HepG2 (cell line): Measurements from ENCODE around the gene ELL. TPM values are rescaled to one million over a fixed set of nuclear protein-coding genes. Genes with fewer than 3 reads are reported as not detected.

ENCODE experiments used
- ATAC-seq: fragments of 200-7000 bp; cut with Tn5 transposase; 3 replicates; pipeline ENCODE4 v1.9.1; 2020; ENCODE audit warnings: mild to moderate bottlenecking, moderate library complexity
- BruUV-seq: library from RNA; stranded (reverse); fragments of 400-500 nt; replicated peaks from 2 replicates; lab custom pipeline; 2021; lab: Mats Ljungman, UMichigan
- CTCF ChIA-PET: fragments of 300-600 bp; formaldehyde crosslinking; extraction: SDS; loops from one replicate; lab custom pipeline; 2021; ENCODE audit warnings: low total read pairs, inconsistent platforms, low intra/inter-chr PET ratio; lab: Yijun Ruan, JAX
- POLR2A ChIA-PET: fragments of 350-600 bp; sonication (Branson Sonifier 250); formaldehyde crosslinking; loops from one replicate; lab custom pipeline; 2020; ENCODE audit warnings: antibody characterized with exemption, inconsistent platforms; lab: Yijun Ruan, JAX
- DNase-seq: peaks from one replicate; pipeline ENCODE4 v3.0.0-alpha.2; 2015; ENCODE audit warnings: low spot score
- FAIRE-seq: peaks from 3 replicates; lab custom pipeline; 2011; peaks lifted over from hg19 to GRCh38; lab: Jason Lieb, UNC
- H2AFZ ChIP-seq: one replicate; pipeline ENCODE4 v1.6.1; 2011; ENCODE audit warnings: low read length, inconsistent platforms
- H3K27ac ChIP-seq: fragments of 300-600 bp; 3 replicates; pipeline ENCODE4 v1.8.0; 2011; ENCODE audit warnings: mixed run types, mild to moderate bottlenecking, mixed read lengths, low read length, inconsistent platforms; ENCODE audit not compliant: insufficient read depth; ENCODE audit errors: extremely low read length
- H3K27me3 ChIP-seq, 2 experiments: fragments of 200-600 bp in 1 of 2; 2 replicates in 1 of 2; 3 replicates in 1 of 2; pipeline versions ENCODE4 v1.6.0 to v1.8.0; 2011; ENCODE audit warnings: low read length in 2 of 2, mild to moderate bottlenecking in 2 of 2, moderate library complexity in 2 of 2, inconsistent platforms in 1 of 2; ENCODE audit not compliant: insufficient read depth in 2 of 2, control insufficient read depth in 1 of 2
- H3K36me3 ChIP-seq, 2 experiments: fragments of 200-600 bp in 1 of 2; replicated peaks in 1 of 2; 2 replicates in 1 of 2; 3 replicates in 1 of 2; pipeline versions ENCODE4 v1.5.1 to v1.8.0; 2011; ENCODE audit warnings: low read length in 2 of 2, inconsistent platforms in 1 of 2; ENCODE audit not compliant: insufficient read depth in 2 of 2, control insufficient read depth in 1 of 2
- H3K4me1 ChIP-seq: 2 replicates; pipeline ENCODE4 v1.5.1; 2012; ENCODE audit warnings: low read length, inconsistent platforms; ENCODE audit not compliant: insufficient read depth
- H3K4me2 ChIP-seq: 2 replicates; pipeline ENCODE4 v1.6.0; 2011; ENCODE audit warnings: low read depth, low read length, inconsistent platforms
- H3K4me3 ChIP-seq, 3 experiments: fragments of 200-600 bp in 1 of 3; sonication (generic), shearing (Covaris generic) in 1 of 3; replicated peaks in 1 of 3; 2 replicates each; pipeline ENCODE4 v1.5.1; 2011 to 2016; ENCODE audit warnings: low read length in 3 of 3, inconsistent platforms in 2 of 3, low read depth in 2 of 3, mild to moderate bottlenecking in 2 of 3, control low read depth in 1 of 3, mixed read lengths in 1 of 3; ENCODE audit not compliant: insufficient read depth in 1 of 3
- H3K79me2 ChIP-seq: one replicate; pipeline ENCODE4 v1.6.1; 2011; ENCODE audit warnings: low read length, inconsistent platforms; ENCODE audit not compliant: insufficient read depth
- H3K9ac ChIP-seq: 2 replicates; pipeline ENCODE4 v1.6.0; 2011; ENCODE audit warnings: mild to moderate bottlenecking, low read depth, low read length, inconsistent platforms; ENCODE audit not compliant: insufficient read depth
- H3K9me3 ChIP-seq: 2 replicates; pipeline ENCODE4 v1.5.1; 2012; ENCODE audit warnings: mild to moderate bottlenecking, low read length
- H4K20me1 ChIP-seq: 2 replicates; pipeline ENCODE4 v1.6.0; 2011; ENCODE audit warnings: inconsistent platforms, mild to moderate bottlenecking, low read length, moderate library complexity; ENCODE audit not compliant: insufficient read depth
- HNRNPL ChIP-seq: fragments of 200-400 bp; formaldehyde crosslinking; IDR thresholded peaks from 2 replicates; pipeline ENCODE4 v1.6.1; 2017; ENCODE audit warnings: mild to moderate bottlenecking, low read depth, low read length
- HOXA3 ChIP-seq: sonication (generic); formaldehyde crosslinking; IDR thresholded peaks from 2 replicates; pipeline ENCODE4 v1.5.0; 2020; ENCODE audit warnings: missing genetic modification reagents
- PATZ1 ChIP-seq: sonication (generic); formaldehyde crosslinking; IDR thresholded peaks from 2 replicates; pipeline ENCODE4 v1.4.0; 2020; ENCODE audit warnings: missing genetic modification reagents
- POLR2A ChIP-seq, 2 experiments: IDR thresholded peaks; 2 replicates each; pipeline ENCODE4 v1.6.1; 2011; ENCODE audit warnings: low read depth in 2 of 2, low read length in 2 of 2, mild to moderate bottlenecking in 1 of 2, moderate library complexity in 1 of 2; ENCODE audit not compliant: insufficient read depth in 1 of 2
- PRPF4 ChIP-seq: fragments of 200-400 bp; formaldehyde crosslinking; IDR thresholded peaks from 2 replicates; pipeline ENCODE4 v1.6.1; 2016; ENCODE audit warnings: low read length, low read depth; ENCODE audit not compliant: poor library complexity, severe bottlenecking
- RCOR2 ChIP-seq: IDR thresholded peaks from 2 replicates; pipeline ENCODE4 v1.6.1; 2016; ENCODE audit warnings: missing biosample characterization, missing genetic modification reagents
- SNAI1 ChIP-seq: sonication (generic); formaldehyde crosslinking; IDR thresholded peaks from 2 replicates; pipeline ENCODE4 v1.5.0; 2020; ENCODE audit warnings: mild to moderate bottlenecking, missing genetic modification reagents, borderline replicate concordance
- SP2 ChIP-seq: sonication (generic); formaldehyde crosslinking; IDR thresholded peaks from 2 replicates; pipeline ENCODE4 v1.5.1; 2020; ENCODE audit warnings: mild to moderate bottlenecking, missing genetic modification reagents
- SP4 ChIP-seq: sonication (generic); formaldehyde crosslinking; IDR thresholded peaks from 2 replicates; pipeline ENCODE4 v1.8.1; 2023; ENCODE audit warnings: mild to moderate bottlenecking, missing genetic modification reagents
- SRSF1 ChIP-seq: fragments of 200-400 bp; formaldehyde crosslinking; optimal IDR thresholded peaks from 2 replicates; pipeline ENCODE3; 2017; ENCODE audit warnings: mild to moderate bottlenecking, low read depth, low read length, moderate library complexity
- SSRP1 ChIP-seq: IDR thresholded peaks from 2 replicates; pipeline ENCODE4 v1.6.1; 2016; ENCODE audit warnings: control low read depth
- THYN1 ChIP-seq: sonication (generic); formaldehyde crosslinking; IDR thresholded peaks from 2 replicates; pipeline ENCODE4 v1.8.1; 2023; ENCODE audit warnings: low read depth, mild to moderate bottlenecking, moderate library complexity, missing genetic modification reagents, borderline replicate concordance
- TRIM24 ChIP-seq: sonication (generic); formaldehyde crosslinking; IDR thresholded peaks from 2 replicates; pipeline ENCODE4 v1.8.0; 2022; ENCODE audit warnings: mild to moderate bottlenecking, missing genetic modification reagents
- ZNF18 ChIP-seq: sonication (generic); formaldehyde crosslinking; IDR thresholded peaks from 2 replicates; pipeline ENCODE4 v1.8.0; 2022; ENCODE audit warnings: mild to moderate bottlenecking, missing genetic modification reagents; ENCODE audit not compliant: insufficient replicate concordance
- WGBS: methylation state at CpG from one replicate; pipeline ENCODE4 v1.1.6; 2017; ENCODE audit warnings: low lambda C conversion rate; 5-methylcytosine and 5-hydroxymethylcytosine counted together
- in situ Hi-C: cut with HindIII; loops from 2 replicates; pipeline ENCODE4 v1.10.0; 2017; ENCODE audit warnings: low pct_unique_long_range_greater_than_20kb; ENCODE audit not compliant: extremely low pct_ligation_motif_present
- intact Hi-C: fragments of 100-400 bp; cut with micrococcal nuclease; formaldehyde crosslinking; loops from one replicate; pipeline ENCODE4 v1.10.0; 2022; ENCODE audit not compliant: unreplicated experiment
- polyA plus RNA-seq, 8 experiments: library from polyadenylated mRNA; depleted of rRNA in 3 of 8; stranded (reverse) in 7 of 8; unstranded in 1 of 8; fragments of >200 nt; fragmentation: Illumina TruSeq in 4 of 8; extraction: Trizol in 4 of 8; gene quantifications; 2 replicates each; pipeline versions ENCODE4 v1.2.1 to v1.2.3, GENCODE V29; 2011 to 2016; ENCODE audit warnings: low read depth in 4 of 8, missing spikeins in 1 of 8, mixed read lengths in 1 of 8; ENCODE audit not compliant: insufficient read depth in 1 of 8
- total RNA-seq, 5 experiments: library from RNA; depleted of rRNA; stranded (reverse); fragments of >200 nt; fragmentation: Illumina TruSeq; extraction: Trizol; gene quantifications; 2 replicates each; pipeline ENCODE4 v1.2.3, GENCODE V29; 2016; ENCODE audit warnings: low read depth in 1 of 5
- TF ChIP-seq, protein P1 (sequence below): sonication (generic); formaldehyde crosslinking; IDR thresholded peaks from 2 replicates; pipeline ENCODE4 v1.9.0; 2021; ENCODE audit warnings: missing genetic modification reagents, borderline replicate concordance

The ELL gene
- total and polyA plus RNA-seq, 2 of the 13 experiments (the other 11 are each of a cell fraction or from before 2014, with no cell fraction given): 3.7 to 5.4 TPM

DNA sequence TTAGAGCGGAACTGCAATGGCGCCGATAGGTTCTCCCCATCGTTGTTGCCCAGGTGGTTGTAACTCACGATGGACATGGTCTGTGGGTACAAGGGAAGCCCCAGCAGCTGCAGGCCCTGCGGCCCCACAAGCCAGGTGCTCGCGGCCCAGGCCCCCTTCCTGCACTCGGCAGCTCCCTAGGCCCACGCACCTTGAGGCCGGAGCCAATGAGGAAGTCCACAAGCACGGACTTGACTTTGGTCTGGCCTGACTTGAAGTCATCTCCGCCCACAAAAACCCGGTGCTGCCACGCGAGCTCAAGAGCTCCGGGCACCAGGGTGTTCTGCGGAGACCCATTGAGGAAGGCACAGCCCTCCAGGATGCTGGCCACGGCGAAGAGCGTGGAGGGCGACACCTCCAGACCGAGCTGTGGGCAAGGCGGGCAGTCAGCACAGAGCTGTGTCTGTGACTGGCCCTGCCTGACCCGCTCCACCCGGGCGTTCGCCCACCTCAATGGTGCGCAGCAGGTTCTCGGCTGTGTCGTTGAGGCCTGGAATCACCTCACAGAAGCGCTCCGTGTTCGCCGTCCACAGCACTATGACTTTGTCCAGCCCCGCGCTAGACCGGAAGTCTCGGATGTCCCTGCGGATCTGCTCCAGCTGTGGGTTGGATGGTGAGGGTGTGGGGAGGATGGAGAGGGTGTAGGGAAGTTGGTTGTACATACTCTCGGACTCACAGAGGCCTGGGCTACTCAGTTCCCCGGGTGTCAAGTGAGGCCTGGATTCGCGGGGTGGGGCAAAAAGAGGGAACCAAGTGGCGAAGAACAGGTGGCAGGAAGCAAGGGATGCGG is 85.8 kb downstream of the ELL start:
- FAIRE-seq (no peak), DNase-seq (no peak), ATAC-seq (no peak)
- Histone ChIP-seq H3K9me3 (no peaks in the 10 kb centered on the region), H3K9ac (no peak overlapping the region), H4K20me1 (peaks cover 6% of the 10 kb centered on the region; the same call in 1 of the 2 replicates), H3K4me2 (peak overlapping the region; percentile 49; the same call in 1 of the 2 replicates), H3K27me3 (no peaks in the 10 kb centered on the region), H3K27ac (no peak overlapping the region), H3K4me1 (peaks cover 30% of the 10 kb centered on the region), H3K4me3 (no peak overlapping the region), H2AFZ (no peak overlapping the region), H3K79me2 (no peaks in the 10 kb centered on the region), H3K36me3 (peaks cover 0 to 3% of the 10 kb centered on the region in 2 experiments; a peak in 1 of 5 replicates)
- no TSS peak for BruUV-seq
- in situ Hi-C loops (no loop called here), intact Hi-C loops (no loop called here)
- CTCF ChIA-PET: no interaction called here
- WGBS: 95% methylated on average over 41 of the region's 46 CpGs
- POLR2A ChIA-PET: no interaction called here
- no peak for TF ChIP-seq SSRP1 (CRISPR knock-in tag)
- no peak for TF ChIP-seq RCOR2
- no peak for TF ChIP-seq SNAI1 (CRISPR knock-in tag)
- TF ChIP-seq HOXA3 (CRISPR knock-in tag): 0 out of 2 replicates have a peak, but pooled peaks have one; percentile 12
- no peak for TF ChIP-seq ZNF18
- TF ChIP-seq PATZ1 (CRISPR knock-in tag): no peak
- no peak for TF ChIP-seq TRIM24 (CRISPR knock-in tag)
- TF ChIP-seq HNRNPL: 0 out of 2 replicates have a peak, but pooled peaks have one; percentile 40
- TF ChIP-seq THYN1 (CRISPR knock-in tag): no peak
- TF ChIP-seq SP4: no peak
- TF ChIP-seq SRSF1: peak; percentile 9
- TF ChIP-seq, protein P1, sequence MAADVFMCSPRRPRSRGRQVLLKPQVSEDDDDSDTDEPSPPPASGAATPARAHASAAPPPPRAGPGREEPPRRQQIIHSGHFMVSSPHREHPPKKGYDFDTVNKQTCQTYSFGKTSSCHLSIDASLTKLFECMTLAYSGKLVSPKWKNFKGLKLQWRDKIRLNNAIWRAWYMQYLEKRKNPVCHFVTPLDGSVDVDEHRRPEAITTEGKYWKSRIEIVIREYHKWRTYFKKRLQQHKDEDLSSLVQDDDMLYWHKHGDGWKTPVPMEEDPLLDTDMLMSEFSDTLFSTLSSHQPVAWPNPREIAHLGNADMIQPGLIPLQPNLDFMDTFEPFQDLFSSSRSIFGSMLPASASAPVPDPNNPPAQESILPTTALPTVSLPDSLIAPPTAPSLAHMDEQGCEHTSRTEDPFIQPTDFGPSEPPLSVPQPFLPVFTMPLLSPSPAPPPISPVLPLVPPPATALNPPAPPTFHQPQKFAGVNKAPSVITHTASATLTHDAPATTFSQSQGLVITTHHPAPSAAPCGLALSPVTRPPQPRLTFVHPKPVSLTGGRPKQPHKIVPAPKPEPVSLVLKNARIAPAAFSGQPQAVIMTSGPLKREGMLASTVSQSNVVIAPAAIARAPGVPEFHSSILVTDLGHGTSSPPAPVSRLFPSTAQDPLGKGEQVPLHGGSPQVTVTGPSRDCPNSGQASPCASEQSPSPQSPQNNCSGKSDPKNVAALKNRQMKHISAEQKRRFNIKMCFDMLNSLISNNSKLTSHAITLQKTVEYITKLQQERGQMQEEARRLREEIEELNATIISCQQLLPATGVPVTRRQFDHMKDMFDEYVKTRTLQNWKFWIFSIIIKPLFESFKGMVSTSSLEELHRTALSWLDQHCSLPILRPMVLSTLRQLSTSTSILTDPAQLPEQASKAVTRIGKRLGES: no peak
- TF ChIP-seq SP2 (CRISPR knock-in tag): no peak
- TF ChIP-seq POLR2A (IDR thresholded peaks at IDR 0.05; ENCODE audit: insufficient read depth in 1 of 2, low read depth in 2 of 2, low read length in 2 of 2): 0 out of 4 replicates have a peak, but pooled peaks of 1 of the 2 experiments have one; percentile 16
- TF ChIP-seq PRPF4: peak; percentile 22
